ENCODE results near the gene CCDC91.

DNA sequence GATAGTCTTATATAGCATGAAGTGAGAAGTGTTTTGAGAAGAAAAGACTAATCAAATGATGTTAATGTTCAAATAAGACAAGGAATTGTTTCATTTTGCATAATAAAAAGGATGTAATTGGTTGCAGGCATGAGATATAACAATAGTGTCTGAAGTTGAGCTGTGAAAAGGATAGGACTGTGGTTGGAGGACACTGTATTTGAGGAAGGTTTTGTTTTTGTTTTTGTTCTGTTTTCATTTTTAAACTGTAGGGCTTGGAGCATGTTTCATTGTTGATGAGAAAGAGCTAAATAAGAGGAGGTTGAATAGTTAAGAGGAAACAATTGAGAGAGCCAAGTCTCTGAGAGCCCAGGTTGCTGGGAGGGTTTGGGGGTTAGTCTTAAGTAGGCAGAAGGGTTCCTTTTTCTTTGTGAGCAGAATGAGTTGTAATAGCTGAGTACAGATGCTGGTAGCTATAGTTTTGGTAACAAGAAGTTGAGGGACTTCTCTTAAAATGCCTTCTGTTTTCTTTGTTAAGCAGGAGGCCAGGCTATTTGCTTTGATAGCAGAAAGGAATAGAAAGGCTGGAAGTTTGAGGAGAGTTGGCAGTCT lies 58.4 kb downstream of the CCDC91 start:
- TF ChIP-seq, protein P1, sequence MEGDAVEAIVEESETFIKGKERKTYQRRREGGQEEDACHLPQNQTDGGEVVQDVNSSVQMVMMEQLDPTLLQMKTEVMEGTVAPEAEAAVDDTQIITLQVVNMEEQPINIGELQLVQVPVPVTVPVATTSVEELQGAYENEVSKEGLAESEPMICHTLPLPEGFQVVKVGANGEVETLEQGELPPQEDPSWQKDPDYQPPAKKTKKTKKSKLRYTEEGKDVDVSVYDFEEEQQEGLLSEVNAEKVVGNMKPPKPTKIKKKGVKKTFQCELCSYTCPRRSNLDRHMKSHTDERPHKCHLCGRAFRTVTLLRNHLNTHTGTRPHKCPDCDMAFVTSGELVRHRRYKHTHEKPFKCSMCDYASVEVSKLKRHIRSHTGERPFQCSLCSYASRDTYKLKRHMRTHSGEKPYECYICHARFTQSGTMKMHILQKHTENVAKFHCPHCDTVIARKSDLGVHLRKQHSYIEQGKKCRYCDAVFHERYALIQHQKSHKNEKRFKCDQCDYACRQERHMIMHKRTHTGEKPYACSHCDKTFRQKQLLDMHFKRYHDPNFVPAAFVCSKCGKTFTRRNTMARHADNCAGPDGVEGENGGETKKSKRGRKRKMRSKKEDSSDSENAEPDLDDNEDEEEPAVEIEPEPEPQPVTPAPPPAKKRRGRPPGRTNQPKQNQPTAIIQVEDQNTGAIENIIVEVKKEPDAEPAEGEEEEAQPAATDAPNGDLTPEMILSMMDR (IDR thresholded peaks at IDR 0.05): no peak
- TF ChIP-seq POLR2A (IDR thresholded peaks at IDR 0.05): no peak
